Measurements from ENCODE around the gene CFP.
A peak's percentile ranks its signal among the peaks of the same experiment; 100 is the strongest.
"Not testable (repeated sequence)": the region's sequence is repeated elsewhere in the genome, so short reads cannot be mapped to it uniquely, and the experiment has no call there.

CFP gene

DNA sequence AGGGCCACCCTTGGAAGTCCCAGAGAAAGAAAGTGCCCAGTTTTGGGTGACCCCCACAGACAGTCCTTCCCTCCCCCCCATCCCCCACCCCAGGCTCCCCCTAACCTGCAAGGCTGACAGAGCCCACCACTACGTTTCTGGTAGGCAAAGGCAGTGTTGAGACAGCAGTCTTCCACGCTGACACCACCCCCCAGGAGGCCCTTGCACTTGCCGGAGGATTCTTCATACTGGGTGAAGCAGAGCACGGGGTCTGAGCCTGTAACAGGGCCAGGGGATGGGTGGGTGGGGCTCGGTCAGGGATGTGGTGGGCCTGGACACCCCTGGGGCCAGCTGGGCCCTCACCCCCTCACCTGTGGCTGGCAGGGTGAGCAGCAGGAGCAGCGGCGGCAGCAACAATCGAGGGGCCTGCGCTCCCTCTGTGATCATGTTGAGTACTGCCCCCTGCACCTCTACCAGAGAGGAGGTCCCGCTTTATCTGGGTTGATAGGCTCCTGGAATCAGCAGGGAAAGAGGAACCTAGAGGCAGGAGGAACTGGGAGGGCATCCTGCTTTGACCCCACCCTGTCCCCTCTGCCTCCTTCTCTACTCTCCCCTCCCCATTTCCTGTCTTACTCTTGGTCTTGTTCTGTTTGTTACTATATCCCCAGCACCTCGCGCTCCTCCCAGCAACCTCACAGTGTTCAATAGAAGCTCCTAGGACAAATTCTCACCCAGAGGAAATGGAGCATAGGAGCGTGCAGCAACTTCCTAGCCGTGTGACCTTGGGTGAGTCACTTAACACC lies at the start of gene CFP:
CFP (minus strand) TSS at position 512 of the 782 bp plus-strand sequence; CDS start at position 426, 86 bp downstream.
- DNase-seq (ENCODE audit: low read depth) = no peak

- not testable (repeated sequence) for DNase-seq (ENCODE audit: low read depth)
Observed at GRCh38 chrX:47675959-47676859, 46.5 kb upstream of the CFP start.

DNA sequence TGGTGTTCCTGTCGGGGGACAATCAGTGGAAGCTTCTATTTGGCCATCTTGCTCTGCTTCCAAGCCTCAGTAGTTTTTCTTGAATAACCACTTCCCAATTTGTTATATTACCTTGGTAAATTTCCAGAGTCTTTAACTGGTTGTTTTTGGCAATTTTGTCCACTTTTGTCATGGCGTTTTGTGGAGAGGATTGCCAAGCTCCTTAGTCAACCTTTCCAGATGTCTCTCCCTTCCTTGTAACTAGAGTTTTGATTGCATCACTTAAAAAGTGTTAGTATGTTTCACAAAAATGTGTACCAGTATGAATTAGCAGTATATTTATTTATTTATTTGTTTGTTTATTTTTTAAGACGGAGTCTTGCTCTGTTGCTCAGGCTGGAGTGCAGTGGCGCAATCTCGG lies 45.0 kb upstream of the CFP start:
- no peak for DNase-seq (ENCODE audit: low read depth)

GRCh38 chrX:47665797-47666196 lies 36.1 kb upstream of the CFP start:
- DNase-seq (ENCODE audit: low read depth) = not testable (repeated sequence)

DNA sequence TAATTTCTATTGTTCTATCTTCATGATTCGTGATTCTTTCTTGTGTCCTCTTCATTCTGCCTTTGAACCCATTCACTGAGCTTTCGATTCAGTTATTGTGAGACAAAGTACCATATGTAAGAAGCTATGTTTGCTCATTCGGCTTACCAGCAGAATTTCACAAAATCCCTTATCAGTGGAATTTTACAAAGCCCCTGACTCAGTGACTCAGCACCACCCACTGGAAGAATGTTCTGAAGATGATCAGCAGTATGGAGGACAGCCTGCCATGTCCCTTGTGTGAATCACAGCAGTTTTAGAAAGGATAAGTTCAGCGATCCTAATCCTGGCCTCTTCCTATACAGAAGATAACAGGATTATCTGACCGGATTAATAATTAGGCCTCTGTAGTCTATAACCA lies 35.0 kb upstream of the CFP start:
- no peak for DNase-seq (ENCODE audit: low read depth)

GRCh38 chrX:47662144-47662657 lies 32.5 kb upstream of the CFP start:
- DNase-seq (ENCODE audit: low read depth) = no peak

- no peak for DNase-seq (ENCODE audit: low read depth)
Observed at GRCh38 chrX:47661539-47661938, 31.8 kb upstream of the CFP start.

GRCh38 chrX:47659421-47659726 lies 29.6 kb upstream of the CFP start:
- no peak for DNase-seq (ENCODE audit: low read depth)

GRCh38 chrX:47658684-47659420 lies 29.1 kb upstream of the CFP start, which contains the start of gene UXT:
Gene UXT (minus strand): TSS chrX:47659180. CDS start chrX:47658927, 253 bp downstream.
- peak; percentile 85 for DNase-seq (ENCODE audit: low read depth)

DNA sequence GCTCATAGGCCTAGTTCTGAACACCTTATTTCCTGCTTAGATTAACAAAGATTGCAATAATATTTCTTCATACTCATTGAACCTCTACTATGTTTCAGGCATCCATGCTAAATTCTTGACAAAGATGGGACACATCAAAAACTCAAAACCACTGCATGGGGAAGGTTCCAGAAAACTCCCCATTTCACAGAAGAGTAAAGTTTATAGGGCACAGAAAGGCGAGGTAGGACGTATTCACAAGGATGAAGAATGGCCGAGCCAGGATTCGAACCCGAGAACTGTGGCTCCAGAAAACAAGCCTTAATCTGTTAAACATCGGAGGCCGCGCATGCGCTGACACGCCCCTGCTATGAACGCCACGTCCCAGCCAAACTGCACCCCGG lies 28.6 kb upstream of the CFP start:
- no peak for DNase-seq (ENCODE audit: low read depth)

DNA sequence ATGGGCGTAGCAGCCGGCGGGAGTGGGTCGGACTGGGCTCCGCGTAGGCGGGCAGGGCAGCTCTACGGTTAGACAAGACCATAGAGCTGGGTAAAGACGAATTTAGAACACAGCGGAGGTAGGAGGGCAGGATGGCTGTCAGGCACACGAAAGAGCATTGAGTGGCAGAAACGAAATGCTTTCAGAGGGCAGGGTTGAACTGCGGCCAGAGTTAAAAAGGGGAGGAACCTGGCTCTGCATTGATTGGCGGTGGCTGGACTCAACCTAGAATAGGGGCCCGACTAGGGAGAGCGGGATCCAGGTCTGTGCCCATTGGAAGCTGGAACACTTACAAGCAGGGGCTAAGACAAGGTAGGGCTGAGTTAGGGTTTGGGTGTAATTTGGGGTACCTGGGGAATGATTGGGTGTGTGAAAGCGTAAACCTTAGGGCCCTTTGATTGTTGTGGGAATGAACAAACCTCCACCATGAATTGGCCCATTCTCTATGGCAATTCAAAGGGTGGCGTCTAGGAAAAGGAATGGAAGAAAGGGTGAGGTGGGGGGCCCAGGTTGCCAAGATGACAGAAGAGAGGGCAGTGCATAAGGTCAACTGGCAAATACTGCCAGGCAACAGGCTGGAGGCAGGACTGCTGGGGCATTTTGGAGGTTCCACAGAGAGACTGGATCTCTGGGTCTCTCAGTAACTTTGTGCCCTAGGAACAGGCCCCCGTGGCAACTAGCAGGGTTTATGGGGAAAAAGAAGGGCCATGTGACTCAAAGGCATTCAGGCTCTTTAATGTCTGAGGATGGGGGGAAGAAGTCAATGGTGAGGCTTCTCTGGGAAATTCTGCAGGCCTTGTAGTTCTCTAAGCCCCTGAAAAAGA lies 21.5 kb upstream of the CFP start:
- no peak for DNase-seq (ENCODE audit: low read depth)

- DNase-seq (ENCODE audit: low read depth) = peak; percentile 75
Observed at GRCh38 chrX:47650164-47651042, 20.7 kb upstream of the CFP start, which contains the start of gene ELK1. Gene ELK1 (minus strand): TSS chrX:47650563. CDS start chrX:47641441, 9,122 bp downstream.

- no peak for DNase-seq (ENCODE audit: low read depth)
Observed at GRCh38 chrX:47649781-47650163, 20.0 kb upstream of the CFP start.

GRCh38 chrX:47649271-47649670 lies 19.5 kb upstream of the CFP start:
- DNase-seq (ENCODE audit: low read depth) = no peak

- no peak for DNase-seq (ENCODE audit: low read depth)
Observed at GRCh38 chrX:47648376-47648775, 18.6 kb upstream of the CFP start.

DNA sequence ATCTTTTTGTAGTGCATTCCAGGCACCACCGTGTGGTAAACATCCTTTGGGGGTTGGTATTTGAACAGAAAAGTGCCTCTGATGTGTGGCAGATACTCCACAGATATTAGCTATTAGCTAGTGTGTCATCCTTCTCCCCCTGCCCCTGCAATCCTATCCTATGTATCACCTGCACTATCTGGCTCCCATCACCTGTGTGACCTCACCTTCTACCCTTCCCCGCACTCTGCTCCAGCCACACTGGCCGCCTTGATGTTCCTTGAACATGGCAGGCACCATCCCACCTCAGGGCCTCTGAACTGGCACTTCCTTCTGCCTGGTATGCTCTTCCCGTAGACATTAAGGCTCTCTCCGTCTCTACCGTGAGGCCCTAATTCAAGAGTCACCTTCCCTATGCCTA lies 16.9 kb upstream of the CFP start:
- no peak for DNase-seq (ENCODE audit: low read depth)

DNA sequence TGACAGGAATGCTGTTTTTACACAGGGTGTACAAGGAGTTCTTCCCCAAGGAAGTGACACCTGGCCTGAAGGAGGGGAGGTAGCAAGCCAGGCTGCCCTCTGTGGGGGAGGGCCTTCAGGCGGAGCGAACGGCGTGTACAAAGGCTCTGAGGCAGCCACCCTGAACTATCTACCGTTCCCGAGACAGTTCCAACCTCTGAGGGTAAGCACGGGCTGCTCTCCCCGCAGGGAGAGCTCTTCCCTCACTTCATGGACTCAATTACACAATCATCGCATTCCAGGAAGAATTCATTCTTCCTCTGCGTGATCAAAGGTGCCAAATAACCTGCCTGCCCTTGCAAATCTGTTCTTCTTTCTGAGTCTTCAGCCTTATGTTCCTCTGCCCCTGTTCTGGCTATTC lies 15.8 kb upstream of the CFP start:
- DNase-seq (ENCODE audit: low read depth) = no peak

DNA sequence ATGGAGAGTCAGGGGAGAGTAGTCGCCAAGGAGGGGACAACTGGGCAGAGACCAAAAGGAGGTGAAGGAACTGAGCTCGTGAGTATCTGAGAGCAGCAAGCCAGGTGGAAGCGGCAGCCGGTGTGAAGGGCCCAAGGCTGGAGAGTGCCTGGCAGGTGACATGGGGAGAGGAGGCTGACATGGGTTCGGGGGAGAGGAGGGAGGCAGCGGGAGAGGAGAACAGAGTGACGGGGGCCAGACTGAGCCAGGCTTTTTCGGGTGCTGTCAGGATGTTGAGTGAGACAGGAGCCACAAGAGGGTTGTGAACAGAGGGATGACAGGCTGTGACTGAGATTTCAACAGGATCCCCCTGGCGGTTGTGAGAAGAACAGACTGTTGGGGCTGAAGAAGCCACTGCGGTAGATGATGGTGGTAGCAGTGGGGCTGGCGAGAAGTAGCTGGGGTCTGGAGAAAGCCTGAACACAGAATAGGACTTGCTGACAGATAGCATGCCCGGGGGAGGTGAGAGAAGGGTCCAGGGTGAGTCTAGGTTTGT lies 14.9 kb upstream of the CFP start:
- no peak for DNase-seq (ENCODE audit: low read depth)

- DNase-seq (ENCODE audit: low read depth) = no peak
Observed at GRCh38 chrX:47643926-47644325, 14.2 kb upstream of the CFP start.

DNA sequence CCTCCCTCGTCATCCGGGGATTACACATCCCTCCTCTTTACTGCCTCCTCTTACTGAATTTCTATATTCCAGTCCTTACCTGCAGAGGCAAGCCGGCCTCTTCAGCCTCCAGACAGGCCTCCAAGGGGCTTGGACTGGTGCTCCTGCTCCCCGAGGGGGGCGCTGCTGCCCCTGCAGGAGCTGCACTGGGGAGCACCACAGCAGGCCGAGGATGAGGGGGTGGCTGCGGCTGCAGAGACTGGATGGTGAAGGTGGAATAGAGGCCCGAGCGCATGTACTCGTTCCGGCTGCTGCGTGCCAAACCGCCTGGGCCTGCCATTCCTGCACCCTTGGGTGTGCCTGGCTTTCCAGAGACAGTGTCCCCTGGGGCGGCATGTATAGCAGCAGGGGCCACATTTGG lies 9.1 kb upstream of the CFP start:
- no peak for DNase-seq (ENCODE audit: low read depth)

All from stimulated activated CD8-positive, alpha-beta memory T cell treated with anti-CD3 and anti-CD28 coated beads, Interleukin-12 subunit alpha, Interleukin-12 subunit beta, amount 100 ng/mL, for 1 hour (primary cell).